ENCODE data around the gene RTN4RL2.

- TF ChIP-seq, protein P1, sequence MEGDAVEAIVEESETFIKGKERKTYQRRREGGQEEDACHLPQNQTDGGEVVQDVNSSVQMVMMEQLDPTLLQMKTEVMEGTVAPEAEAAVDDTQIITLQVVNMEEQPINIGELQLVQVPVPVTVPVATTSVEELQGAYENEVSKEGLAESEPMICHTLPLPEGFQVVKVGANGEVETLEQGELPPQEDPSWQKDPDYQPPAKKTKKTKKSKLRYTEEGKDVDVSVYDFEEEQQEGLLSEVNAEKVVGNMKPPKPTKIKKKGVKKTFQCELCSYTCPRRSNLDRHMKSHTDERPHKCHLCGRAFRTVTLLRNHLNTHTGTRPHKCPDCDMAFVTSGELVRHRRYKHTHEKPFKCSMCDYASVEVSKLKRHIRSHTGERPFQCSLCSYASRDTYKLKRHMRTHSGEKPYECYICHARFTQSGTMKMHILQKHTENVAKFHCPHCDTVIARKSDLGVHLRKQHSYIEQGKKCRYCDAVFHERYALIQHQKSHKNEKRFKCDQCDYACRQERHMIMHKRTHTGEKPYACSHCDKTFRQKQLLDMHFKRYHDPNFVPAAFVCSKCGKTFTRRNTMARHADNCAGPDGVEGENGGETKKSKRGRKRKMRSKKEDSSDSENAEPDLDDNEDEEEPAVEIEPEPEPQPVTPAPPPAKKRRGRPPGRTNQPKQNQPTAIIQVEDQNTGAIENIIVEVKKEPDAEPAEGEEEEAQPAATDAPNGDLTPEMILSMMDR (IDR thresholded peaks at IDR 0.05; ENCODE audit: low read length), result no peak
- TF ChIP-seq EZH2 (IDR thresholded peaks at IDR 0.05; ENCODE audit: borderline replicate concordance, low read length), result no peak
Measured at GRCh38 chr11:57427727-57428082, 32.6 kb upstream of the RTN4RL2 start.
